Measurements from ENCODE around the gene SYNGR2.
A peak's percentile ranks its signal among the peaks of the same experiment; 100 is the strongest.

Gene SYNGR2

DNA sequence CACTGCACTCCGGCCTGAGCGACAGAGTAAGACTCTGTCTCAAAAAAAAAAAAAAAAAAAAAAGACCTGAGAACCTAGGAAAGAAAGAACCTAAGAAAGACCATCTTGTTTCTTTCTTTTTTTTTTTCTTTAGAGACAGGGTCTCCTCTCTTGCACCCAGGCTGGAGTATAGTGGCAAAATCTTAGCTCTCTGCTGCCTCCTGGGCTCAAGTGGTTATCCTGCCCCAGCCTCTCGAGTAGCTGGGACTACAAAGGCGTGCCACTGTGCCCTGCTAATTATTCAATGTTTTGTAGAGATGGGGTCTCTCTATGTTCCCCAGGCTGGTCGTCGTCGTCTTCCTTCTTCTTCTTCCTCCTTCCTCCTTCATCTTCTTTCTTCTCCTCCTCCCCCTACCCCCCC, 37.9 kb downstream of the SYNGR2 start:
- no peak for DNase-seq

GRCh38 chr17:78208486-78208885, 40.1 kb downstream of the SYNGR2 start:
- DNase-seq: no peak

- no peak for DNase-seq
These were observed 41.7 kb downstream of the SYNGR2 start for GRCh38 chr17:78210111-78210510.

DNA sequence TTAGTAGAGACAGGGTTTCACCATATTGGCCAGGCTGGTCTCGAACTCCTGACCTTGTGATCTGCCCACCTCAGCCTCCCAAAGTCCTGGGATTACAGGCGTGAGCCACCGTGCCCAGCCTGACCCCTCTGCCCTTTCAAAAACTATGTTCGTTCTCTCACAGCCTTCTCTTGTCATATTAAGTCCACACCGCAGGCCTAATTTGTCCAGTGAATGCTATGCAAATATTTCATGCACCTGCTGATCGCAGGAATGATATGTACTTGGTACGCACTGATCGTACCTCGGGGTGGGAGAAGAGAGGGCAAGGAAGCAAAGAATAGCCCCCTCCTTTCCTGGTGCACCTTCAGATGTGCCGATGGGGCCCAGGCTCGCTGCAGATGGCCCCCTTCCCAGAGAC, 42.7 kb downstream of the SYNGR2 start:
- DNase-seq: no peak

DNA sequence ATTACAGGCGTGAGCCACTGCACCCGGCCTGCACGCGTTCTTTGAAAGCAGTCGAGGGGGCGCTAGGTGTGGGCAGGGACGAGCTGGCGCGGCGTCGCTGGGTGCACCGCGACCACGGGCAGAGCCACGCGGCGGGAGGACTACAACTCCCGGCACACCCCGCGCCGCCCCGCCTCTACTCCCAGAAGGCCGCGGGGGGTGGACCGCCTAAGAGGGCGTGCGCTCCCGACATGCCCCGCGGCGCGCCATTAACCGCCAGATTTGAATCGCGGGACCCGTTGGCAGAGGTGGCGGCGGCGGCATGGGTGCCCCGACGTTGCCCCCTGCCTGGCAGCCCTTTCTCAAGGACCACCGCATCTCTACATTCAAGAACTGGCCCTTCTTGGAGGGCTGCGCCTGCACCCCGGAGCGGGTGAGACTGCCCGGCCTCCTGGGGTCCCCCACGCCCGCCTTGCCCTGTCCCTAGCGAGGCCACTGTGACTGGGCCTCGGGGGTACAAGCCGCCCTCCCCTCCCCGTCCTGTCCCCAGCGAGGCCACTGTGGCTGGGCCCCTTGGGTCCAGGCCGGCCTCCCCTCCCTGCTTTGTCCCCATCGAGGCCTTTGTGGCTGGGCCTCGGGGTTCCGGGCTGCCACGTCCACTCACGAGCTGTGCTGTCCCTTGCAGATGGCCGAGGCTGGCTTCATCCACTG, 45.8 kb downstream of the SYNGR2 start, which contains the start of gene BIRC5:
Gene BIRC5 (plus strand): TSS at position 238 of the 690 bp plus-strand sequence. CDS start 64 bp downstream, at position 302.
- DNase-seq: peak; percentile 92

- no peak for DNase-seq
These were observed 46.3 kb downstream of the SYNGR2 start for GRCh38 chr17:78214706-78215061.

- no peak for DNase-seq
These were observed 51.2 kb downstream of the SYNGR2 start for GRCh38 chr17:78219396-78220150.
